ENCODE results near the gene ASB18.

DNA sequence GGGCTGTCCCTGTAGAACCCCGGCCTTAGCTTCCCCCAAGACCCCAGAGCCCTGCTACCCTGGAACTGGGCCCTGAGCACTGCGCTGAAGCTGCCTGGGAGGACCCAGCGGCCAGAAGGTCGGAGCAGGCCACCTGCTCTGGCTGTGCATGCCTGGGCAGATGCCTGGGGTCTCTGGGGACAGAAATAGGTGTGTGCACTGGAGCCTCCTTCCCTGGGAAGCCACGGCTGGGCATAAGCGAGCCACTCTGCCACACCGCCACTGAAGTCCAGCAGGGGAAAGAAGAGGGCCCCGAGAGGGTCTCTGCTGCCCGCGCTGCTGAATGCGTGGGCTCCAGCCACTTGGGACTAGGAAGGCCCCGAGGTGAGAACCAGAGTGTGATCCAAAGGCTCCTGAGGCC, 102.7 kb downstream of the ASB18 start:
- no peak for TF ChIP-seq POLR2A (IDR thresholded peaks at IDR 0.05)
- TF ChIP-seq, protein P1, sequence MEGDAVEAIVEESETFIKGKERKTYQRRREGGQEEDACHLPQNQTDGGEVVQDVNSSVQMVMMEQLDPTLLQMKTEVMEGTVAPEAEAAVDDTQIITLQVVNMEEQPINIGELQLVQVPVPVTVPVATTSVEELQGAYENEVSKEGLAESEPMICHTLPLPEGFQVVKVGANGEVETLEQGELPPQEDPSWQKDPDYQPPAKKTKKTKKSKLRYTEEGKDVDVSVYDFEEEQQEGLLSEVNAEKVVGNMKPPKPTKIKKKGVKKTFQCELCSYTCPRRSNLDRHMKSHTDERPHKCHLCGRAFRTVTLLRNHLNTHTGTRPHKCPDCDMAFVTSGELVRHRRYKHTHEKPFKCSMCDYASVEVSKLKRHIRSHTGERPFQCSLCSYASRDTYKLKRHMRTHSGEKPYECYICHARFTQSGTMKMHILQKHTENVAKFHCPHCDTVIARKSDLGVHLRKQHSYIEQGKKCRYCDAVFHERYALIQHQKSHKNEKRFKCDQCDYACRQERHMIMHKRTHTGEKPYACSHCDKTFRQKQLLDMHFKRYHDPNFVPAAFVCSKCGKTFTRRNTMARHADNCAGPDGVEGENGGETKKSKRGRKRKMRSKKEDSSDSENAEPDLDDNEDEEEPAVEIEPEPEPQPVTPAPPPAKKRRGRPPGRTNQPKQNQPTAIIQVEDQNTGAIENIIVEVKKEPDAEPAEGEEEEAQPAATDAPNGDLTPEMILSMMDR (IDR thresholded peaks at IDR 0.05 in 8 of 11, conservative IDR thresholded peaks at IDR 0.05 in 3 of 11): no peak
